HG02571 (cell line): ENCODE results near the gene HERC2.
"Not testable (repeated sequence)": the region's sequence is repeated elsewhere in the genome, so short reads cannot be mapped to it uniquely, and the experiment has no call there.

ENCODE experiments used
- ATAC-seq: cut with Tn5 transposase; IDR thresholded peaks from one replicate; pipeline ENCODE4 v1.9.1; 2021; ENCODE audit warnings: mild to moderate bottlenecking, moderate library complexity; ENCODE audit not compliant: unreplicated experiment

HERC2 gene

GRCh38 chr15:28185148-28185895 lies 136.7 kb downstream of the HERC2 start:
- ATAC-seq, result no peak

DNA sequence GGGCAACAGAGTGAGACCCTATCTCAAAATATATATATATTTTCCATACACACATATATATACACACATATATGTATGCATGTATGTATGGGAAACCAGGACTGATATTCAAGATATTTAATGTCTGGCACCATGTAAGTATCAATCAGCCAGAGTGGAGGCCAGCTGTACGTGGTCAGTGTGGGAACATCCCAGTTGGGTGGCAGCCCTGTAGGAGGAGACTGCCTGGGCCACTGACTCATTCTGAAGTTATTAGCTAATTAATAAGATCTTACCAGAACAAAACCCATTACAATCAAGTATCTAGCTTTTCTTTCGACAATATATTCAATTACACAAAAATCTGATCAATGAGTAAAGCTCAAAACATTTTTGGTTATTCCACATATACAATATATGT lies 137.8 kb downstream of the HERC2 start:
- no peak for ATAC-seq

- no peak for ATAC-seq
Measured at GRCh38 chr15:28182731-28183130, 139.2 kb downstream of the HERC2 start.

GRCh38 chr15:28182216-28182615 lies 139.8 kb downstream of the HERC2 start:
- ATAC-seq, result no peak

- no peak for ATAC-seq
Measured at GRCh38 chr15:28181366-28181765, 140.6 kb downstream of the HERC2 start.

DNA sequence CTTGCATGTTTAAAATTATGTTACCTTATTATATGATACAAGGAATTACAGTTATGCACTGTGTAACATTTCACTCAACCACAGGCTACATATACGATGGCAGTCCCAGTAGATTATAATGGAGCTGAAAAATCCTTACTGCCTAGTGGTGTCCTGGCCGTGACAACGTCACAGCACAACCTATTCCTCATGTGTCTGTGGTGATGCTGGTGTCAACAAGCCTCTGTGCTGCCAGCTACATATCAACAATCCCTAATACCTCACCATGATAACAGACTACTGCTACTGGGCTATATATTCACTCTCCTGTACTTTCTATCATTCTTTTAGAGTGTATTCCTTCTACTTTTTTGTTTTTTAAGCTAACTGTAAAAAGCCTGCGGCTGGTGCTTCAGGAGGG lies 142.7 kb downstream of the HERC2 start:
- ATAC-seq, result no peak

DNA sequence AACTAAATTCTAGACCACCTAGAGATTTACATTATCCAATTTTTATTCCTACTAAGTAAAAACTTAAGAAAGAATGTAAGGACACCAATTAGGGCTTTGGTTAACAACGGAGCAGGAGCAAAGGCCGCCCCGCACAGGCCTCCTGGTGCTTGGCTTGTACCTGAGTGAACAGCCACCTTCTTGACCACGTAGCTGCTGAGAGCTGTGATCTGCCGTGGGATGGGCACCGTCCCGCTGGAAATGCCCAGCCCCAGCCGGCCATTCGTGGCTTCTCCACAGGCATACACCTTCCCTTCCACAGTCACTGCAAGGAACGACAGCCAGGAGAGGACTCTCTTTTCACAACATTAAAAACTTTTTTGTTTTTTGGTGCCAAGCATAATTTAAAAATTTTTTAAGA lies 143.3 kb downstream of the HERC2 start:
- no peak for ATAC-seq

- ATAC-seq, result no peak
Measured at GRCh38 chr15:28178290-28178689, 143.7 kb downstream of the HERC2 start.

GRCh38 chr15:28169366-28169765 lies 152.6 kb downstream of the HERC2 start:
- no peak for ATAC-seq

DNA sequence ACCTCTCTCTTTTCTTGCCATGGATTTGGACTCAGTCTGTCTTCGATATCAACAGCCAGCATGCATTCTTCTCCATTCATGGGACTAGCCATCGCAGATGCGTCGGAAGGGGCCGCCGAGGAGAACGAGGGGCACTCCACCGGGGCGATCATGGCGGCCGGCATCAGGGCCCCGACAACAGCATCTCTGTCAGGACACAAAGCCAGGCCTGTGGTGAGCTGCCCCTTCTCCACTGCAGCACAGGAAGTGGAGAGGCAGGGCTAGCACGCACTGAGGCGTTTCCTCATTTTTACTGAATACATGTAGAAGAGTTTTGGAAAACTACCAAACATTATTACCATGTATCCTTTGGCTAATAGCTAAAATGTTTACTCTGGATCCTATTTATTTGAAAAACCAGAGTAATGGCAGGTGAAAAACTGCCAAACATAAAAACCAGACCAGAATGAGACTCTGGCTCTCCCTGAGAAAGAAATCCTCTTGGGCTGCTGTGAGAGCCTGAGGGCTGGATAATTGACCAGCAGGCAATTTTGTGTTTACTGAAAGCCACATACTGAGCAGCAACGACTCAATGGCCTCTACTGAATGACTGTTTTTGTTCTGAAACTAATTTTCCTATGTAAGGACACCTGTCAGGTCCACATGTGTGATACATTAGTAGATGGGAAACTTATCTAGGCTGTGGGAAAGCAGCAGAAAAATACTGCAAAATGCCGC lies 153.4 kb downstream of the HERC2 start:
- not testable (repeated sequence) for ATAC-seq

- no peak for ATAC-seq
Measured at GRCh38 chr15:28167042-28167441, 154.9 kb downstream of the HERC2 start.

DNA sequence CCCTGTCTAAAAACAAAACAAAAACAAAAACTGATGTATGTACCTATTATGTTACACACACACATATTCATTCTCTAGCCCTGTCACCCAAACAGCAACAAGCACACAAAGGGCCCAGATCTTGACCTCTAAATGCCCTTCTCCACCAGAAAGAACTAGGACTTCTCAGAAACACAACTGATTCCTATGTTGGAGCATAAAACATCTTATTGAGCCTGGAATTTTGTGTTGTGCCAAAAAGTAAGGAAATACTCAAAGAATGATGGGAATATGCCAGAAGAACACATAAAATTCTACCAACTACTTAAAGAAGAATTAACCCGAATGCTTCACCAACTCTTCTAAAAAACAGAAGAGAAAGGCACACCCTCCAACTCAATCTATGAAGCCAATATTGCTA lies 156.2 kb downstream of the HERC2 start:
- no peak for ATAC-seq

GRCh38 chr15:28164876-28165275 lies 157.1 kb downstream of the HERC2 start:
- no peak for ATAC-seq

DNA sequence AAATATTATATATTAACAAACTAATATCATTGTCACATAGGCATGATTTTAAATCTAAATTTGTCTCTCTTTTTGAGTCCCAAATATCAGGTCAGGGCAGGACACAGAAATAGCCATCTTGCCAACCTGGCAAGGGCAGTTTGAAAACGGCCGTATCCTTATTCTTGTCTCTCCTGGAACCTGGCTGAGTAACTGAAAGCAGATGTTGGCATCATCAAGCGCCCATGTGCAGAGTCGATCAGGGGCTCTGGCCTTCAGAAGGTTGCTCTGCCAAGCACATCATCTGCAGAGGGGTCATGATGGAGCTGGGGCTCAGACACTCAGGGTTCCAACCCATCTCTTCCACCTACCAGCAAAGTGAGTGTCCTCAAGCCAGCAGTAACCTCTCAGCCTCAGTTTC lies 167.7 kb downstream of the HERC2 start:
- ATAC-seq, result no peak

GRCh38 chr15:28153492-28154119 lies 168.4 kb downstream of the HERC2 start:
- no peak for ATAC-seq

- not testable (repeated sequence) for ATAC-seq
Measured at GRCh38 chr15:28152538-28152923, 169.4 kb downstream of the HERC2 start.

- ATAC-seq, result not testable (repeated sequence)
Measured at GRCh38 chr15:28151864-28152537, 170.0 kb downstream of the HERC2 start.

DNA sequence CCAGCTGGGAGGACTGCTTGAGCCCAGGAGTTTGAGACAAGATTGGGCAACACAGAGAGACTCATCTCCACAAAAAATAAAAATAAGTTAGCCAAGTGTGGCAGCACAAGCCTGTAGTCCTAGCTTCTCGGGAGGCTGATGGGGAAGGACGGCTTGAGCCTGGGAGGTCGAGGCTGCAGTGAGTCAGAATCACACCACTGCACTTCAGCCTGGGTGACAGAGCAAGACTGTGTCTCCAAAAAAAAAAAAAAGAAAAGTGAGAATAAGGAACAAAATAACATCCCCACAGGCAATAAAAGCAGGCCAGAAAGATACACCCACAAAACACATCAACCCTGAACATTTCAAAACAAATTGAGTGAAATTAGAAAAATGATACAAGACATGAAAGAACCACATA lies 174.2 kb downstream of the HERC2 start:
- ATAC-seq, result no peak

GRCh38 chr15:28145419-28145818 lies 176.6 kb downstream of the HERC2 start:
- ATAC-seq, result not testable (repeated sequence)

GRCh38 chr15:28140062-28140461 lies 181.9 kb downstream of the HERC2 start:
- no peak for ATAC-seq

DNA sequence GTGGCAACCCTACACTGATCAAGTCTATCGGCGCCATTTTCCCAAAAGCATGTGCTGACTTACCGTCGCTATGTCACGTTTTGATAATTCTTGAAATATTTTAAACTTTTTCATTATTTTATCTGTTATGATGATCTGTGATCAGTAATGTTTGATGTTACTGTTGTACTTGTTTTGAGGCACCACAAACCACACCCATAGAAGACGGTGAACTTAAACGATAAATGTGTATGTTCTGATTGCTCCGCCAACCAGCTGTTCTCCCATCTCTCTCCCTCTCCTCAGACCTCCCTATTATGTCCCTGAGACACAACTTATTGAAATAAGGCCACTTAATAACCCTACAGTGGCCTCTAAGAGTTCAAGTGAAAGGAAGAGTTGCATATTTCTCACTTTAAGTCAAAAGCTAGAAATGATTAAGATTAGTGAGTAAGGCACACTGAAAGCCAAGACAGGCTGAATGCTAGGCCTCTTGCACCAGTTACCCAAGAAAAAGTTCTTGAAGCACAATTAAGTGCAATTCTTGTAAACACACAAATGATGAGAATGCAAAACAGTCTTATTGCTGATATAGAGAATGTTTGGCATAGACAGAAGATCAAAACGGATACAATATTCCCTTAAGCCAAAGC lies 184.5 kb downstream of the HERC2 start:
- ATAC-seq, result not testable (repeated sequence)
